ENCODE data around the gene UPK3BL1.
"Not testable (repeated sequence)": the region's sequence is repeated elsewhere in the genome, so short reads cannot be mapped to it uniquely, and the experiment has no call there.

The UPK3BL1 gene

DNA sequence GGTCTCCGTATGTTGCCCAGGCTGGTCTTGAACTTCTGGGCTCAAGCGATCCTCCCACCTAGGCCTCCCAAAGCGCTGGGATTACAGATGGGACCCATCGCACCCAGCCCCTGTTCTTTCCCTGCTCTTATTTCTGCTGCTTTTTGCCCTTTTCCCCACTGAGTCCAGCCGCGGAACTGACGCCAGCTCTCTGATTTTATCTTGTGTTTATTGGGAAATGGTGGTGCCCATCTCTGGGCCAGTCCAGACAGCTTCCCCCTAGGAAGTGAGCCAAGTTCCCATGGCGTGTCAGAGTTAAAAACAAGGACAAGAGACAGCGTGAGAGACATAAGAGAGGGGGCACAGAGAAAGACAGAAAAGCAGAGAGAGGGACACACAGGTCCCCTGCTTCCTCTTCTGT lies 12.0 kb downstream of the UPK3BL1 start:
- not testable (repeated sequence) for DNase-seq (ENCODE audit: low read depth in 1 of 2, low spot score in 1 of 2)

GRCh38 chr7:102627271-102627904 lies 15.2 kb downstream of the UPK3BL1 start:
- DNase-seq (ENCODE audit: low read depth in 1 of 2, low spot score in 1 of 2), result not testable (repeated sequence)

GRCh38 chr7:102618122-102618521 lies 24.5 kb downstream of the UPK3BL1 start:
- DNase-seq (ENCODE audit: low read depth in 1 of 2, low spot score in 1 of 2), result not testable (repeated sequence)

DNA sequence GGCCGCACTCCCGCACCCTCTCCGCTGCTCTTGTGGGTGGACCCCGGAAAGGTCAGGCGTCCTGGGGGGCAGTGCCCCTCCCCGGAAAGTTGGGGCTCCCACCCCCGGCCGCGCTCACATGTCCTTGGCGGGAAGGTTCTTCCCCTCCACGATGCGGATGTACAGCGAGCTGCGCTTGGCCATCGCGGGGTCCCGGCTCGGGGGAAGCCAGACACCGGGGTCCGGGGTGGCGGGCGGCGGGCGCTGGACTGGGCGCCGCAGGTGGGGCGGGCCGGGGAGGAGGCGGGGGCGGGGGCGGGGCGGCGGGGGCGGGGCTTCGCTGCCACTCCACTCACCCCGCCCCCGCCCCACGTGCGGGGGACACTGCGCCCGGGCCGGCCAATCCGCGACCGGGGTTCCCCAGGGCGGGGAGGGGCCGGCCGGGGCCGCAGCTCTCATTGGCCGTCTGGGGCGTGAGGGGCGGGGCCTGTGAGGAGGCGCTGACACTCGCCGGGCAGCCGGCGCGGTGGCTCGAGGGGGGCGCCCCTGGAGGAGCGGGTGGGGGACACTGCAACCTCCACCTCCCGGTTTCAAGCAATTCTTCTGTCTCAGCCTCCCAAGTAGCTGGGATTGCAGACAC lies 26.0 kb downstream of the UPK3BL1 start, which contains the start of gene RASA4:
TSS of gene RASA4 (minus strand) at position 250 of the 619 bp plus-strand sequence. CDS start at position 183, 67 bp downstream.
- DNase-seq (ENCODE audit: low read depth in 1 of 2, low spot score in 1 of 2), result not testable (repeated sequence)

DNA sequence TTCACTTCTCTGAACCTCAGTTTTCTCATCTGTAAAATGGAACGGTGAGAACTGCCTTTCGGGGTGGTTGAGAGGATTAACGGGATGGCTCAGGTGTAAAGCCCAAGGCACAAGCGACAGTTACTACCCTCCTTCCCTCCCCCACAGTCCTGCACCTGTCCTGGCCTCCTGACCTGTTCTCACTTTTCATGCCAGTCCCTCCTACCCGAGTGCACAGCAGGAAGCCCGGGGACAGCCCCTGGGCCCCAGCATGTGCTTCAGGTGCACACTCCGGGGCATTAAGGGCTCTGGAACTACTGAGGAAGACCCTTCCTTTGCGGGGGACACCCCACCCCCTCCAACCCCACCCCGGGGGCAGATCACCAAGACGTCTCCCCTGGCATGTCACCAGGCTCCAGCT lies 26.7 kb downstream of the UPK3BL1 start:
- not testable (repeated sequence) for DNase-seq (ENCODE audit: low read depth in 1 of 2, low spot score in 1 of 2)

- DNase-seq (ENCODE audit: low read depth in 1 of 2, low spot score in 1 of 2), result not testable (repeated sequence)
Observed at GRCh38 chr7:102614873-102615272, 27.7 kb downstream of the UPK3BL1 start.

DNA sequence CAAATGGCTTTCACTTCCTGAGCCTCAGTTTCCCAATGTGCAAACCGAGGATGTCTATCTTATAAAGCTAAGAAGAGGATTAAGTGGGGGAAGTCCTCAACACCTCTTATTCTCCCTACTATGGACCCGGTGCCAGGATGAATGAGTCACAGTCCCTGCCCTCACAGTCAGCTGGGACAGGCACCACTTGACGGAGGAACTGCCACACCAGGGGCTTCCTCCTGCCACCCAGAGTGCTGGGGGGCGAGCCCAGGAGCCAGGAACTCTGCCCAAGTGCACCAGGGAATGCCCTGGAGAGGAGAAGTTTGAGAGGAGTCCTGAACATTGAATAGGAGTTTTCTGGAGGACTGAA lies 28.3 kb downstream of the UPK3BL1 start:
- not testable (repeated sequence) for DNase-seq (ENCODE audit: low read depth in 1 of 2, low spot score in 1 of 2)

GRCh38 chr7:102613575-102614345 lies 28.8 kb downstream of the UPK3BL1 start:
- DNase-seq (ENCODE audit: low read depth in 1 of 2, low spot score in 1 of 2), result not testable (repeated sequence)

DNA sequence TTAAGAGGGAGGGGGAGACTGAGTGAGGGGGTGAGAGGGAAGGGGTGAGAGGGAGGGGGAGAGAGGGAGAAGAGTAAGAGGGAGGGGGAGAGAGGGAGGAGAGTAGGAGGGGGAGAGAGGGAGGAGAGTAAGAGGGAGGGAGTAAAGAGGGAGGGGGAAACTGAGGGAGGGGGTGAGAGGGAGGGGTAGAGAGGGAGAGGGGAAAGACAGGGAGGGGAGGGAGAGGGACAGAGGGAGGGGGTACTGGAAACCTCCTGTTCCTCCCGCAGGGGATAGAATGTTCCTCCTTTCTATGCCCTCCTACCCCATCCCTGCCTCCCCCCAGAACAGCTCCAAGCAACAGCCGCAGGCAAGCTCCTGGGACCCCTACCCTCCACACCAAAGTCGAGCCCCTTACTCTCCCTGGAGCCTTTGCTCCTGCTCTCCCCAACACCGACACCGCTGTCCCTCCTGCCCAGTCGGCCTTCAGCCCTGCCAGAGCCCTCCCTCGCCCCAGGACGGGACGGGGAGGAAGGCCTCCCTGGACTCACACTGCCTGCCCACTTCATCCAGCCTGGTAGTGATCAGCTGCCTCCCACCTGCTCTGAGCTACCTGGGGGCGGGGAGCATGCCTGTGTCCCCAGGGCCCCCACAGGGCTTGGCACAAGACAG lies 30.8 kb downstream of the UPK3BL1 start:
- DNase-seq (ENCODE audit: low read depth in 1 of 2, low spot score in 1 of 2), result not testable (repeated sequence)

GRCh38 chr7:102611013-102611674 lies 31.4 kb downstream of the UPK3BL1 start:
- DNase-seq (ENCODE audit: low read depth in 1 of 2, low spot score in 1 of 2), result not testable (repeated sequence)

DNA sequence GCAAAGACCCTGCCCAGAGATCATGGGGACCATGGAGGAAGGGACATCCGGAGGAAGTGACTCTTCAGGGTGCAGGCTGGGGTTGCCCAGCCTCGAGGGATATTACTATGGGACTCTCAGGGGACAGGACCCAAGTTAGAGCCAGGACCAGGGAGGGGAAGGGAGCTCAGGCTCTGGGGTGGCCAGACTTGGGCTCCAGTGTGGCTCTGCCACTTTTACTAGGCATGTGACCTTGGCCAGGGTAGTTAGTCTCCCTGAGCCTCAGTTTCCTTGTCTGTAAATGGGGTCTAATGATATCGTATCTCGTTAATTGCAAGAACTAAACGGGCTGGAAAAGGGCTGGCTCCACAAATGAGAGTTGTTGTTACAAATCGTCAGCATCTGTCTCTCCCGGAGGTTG lies 32.1 kb downstream of the UPK3BL1 start:
- DNase-seq (ENCODE audit: low read depth in 1 of 2, low spot score in 1 of 2), result not testable (repeated sequence)

DNA sequence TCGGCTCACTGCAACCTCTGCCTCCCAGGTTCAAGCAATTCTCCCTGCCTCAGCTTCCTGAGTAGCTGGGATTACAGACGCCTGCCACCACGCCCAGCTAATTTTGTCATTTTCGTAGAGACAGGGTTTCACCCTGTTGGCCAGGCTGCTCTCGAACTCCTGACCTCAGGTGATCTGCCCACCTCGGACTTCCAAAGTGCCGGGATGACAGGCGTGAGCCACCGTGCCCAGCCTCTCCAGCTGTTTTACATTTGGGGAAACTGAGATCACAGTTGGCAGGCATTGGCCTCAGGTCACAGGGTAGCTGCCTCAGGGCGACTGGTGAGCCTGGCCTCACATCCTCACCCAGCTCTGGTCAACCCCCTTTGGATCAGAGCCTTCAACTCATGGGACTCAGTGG lies 32.9 kb downstream of the UPK3BL1 start:
- not testable (repeated sequence) for DNase-seq (ENCODE audit: low read depth in 1 of 2, low spot score in 1 of 2)

- DNase-seq (ENCODE audit: low read depth in 1 of 2, low spot score in 1 of 2), result not testable (repeated sequence)
Observed at GRCh38 chr7:102606848-102607247, 35.7 kb downstream of the UPK3BL1 start.

DNA sequence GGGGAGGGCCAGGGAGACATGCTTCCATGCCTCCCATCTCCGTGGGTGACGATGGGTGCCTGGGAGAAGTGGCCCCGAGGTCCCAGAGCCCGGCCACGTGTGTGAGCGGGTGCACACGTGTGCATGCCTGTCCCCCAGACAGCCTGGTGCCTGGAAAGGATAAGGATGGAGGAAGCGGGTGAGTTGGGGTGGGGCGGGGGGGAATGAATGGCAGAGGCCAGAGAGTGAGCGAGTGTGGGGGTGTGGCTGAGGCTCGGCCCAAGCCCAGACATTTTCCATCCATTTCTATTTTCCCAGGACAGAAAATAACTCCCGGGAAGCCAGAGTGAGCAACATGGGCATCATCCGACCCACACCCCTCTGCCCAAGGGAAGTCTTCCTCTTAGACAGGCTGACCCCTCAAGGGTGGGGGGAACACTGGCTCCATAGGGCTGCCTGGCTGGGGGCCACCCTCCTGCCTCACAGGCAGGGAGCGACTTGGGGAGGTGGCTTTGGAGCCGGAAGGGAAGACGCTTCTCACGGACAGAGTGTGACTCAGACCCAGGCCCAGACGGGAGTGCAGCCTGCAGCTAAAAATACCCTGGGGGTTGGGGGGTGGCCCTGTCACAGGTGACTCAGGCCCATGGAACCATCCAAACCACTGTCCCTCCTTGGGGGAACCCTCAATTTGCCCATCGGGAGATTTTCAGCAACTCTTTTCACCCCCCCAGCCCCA lies 38.0 kb downstream of the UPK3BL1 start:
- not testable (repeated sequence) for DNase-seq (ENCODE audit: low read depth in 1 of 2, low spot score in 1 of 2)

DNA sequence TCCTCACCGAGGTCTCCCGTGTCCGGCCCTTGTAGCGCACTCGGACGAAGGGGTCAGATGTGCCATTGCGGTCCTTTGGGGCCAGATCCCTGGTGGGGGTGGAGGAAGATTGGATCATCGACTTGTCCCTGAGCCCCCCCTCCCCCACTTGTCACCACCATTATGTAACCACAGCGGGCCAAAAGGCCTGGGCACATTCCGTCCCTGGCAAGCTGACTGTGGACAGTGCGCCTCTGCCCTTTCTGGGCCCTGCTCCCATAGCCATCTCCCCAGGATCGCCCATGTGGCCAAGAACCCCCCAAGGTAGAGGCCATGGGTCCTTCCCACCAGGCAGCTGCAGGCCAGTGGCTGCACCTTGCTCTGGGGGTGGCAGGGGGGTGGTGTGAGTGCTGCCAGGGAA lies 40.3 kb downstream of the UPK3BL1 start:
- DNase-seq (ENCODE audit: low read depth in 1 of 2, low spot score in 1 of 2), result not testable (repeated sequence)

- DNase-seq (ENCODE audit: low read depth in 1 of 2, low spot score in 1 of 2), result not testable (repeated sequence)
Observed at GRCh38 chr7:102599699-102600098, 42.9 kb downstream of the UPK3BL1 start.

GRCh38 chr7:102596036-102596435 lies 46.6 kb downstream of the UPK3BL1 start:
- DNase-seq (ENCODE audit: low read depth in 1 of 2, low spot score in 1 of 2), result peak in 1 of 2 donors; percentile 3

GRCh38 chr7:102593637-102594334 lies 48.8 kb downstream of the UPK3BL1 start:
- not testable (repeated sequence) for DNase-seq (ENCODE audit: low read depth in 1 of 2, low spot score in 1 of 2)

GRCh38 chr7:102592477-102593019 lies 50.0 kb downstream of the UPK3BL1 start:
- peak in 1 of 2 donors; percentile 7 for DNase-seq (ENCODE audit: low read depth in 1 of 2, low spot score in 1 of 2)
